Chondrocyte (in vitro differentiated cells): ENCODE data around the gene MTARC2. TPM values are rescaled to one million over a fixed set of nuclear protein-coding genes. Genes with fewer than 3 reads are reported as not detected.
A peak's percentile ranks its signal among the peaks of the same experiment; 100 is the strongest.

Source experiments
- DNase-seq: peaks from one replicate; pipeline ENCODE4 v3.0.0; 2021; ENCODE audit warnings: mixed read lengths, low spot score
- H3K27ac Mint-ChIP-seq: one replicate; pipeline ENCODE4 v1.8.0; 2021; ENCODE audit warnings: mild to moderate bottlenecking, moderate library complexity, mixed read lengths; ENCODE audit not compliant: unreplicated experiment
- H3K27me3 Mint-ChIP-seq: 2 replicates; pipeline ENCODE4 v1.8.0; 2021; ENCODE audit warnings: low read depth, mixed read lengths
- H3K36me3 Mint-ChIP-seq: 2 replicates; pipeline ENCODE4 v1.8.0; 2021; ENCODE audit warnings: low read depth, mixed read lengths
- H3K4me1 Mint-ChIP-seq: 2 replicates; pipeline ENCODE4 v1.8.0; 2021; ENCODE audit warnings: low read depth, mild to moderate bottlenecking, mixed read lengths
- H3K4me3 Mint-ChIP-seq: one replicate; pipeline ENCODE4 v1.8.0; 2021; ENCODE audit warnings: mild to moderate bottlenecking, moderate library complexity, mixed read lengths; ENCODE audit not compliant: unreplicated experiment
- H3K9me3 Mint-ChIP-seq: 2 replicates; pipeline ENCODE4 v1.8.0; 2021; ENCODE audit warnings: low read depth, mixed read lengths
- CTCF ChIP-seq: fragments of 200-600 bp; sonication (generic); IDR thresholded peaks from 2 replicates; pipeline ENCODE4 v1.5.0; 2021; ENCODE audit warnings: antibody characterized with exemption, mild to moderate bottlenecking, moderate library complexity
- total RNA-seq: library from RNA; stranded (reverse); gene quantifications from 3 replicates; pipeline ENCODE4 v1.2.1, GENCODE V29; 2021

The MTARC2 gene
- total RNA-seq, 1 donor from 2014 or later: 19.5 TPM

GRCh38 chr1:220826729-220827128, 78.6 kb downstream of the MTARC2 start:
- DNase-seq: no peak
- peaks cover 14% of the 10 kb centered on the region for H3K4me1 Mint-ChIP-seq

GRCh38 chr1:220827445-220828178, 79.5 kb downstream of the MTARC2 start:
- Mint-ChIP-seq H3K27ac (no peak overlapping the region), H3K4me1 (peaks cover 14% of the 10 kb centered on the region)
- TF ChIP-seq CTCF: no peak

More at GRCh38 chr1:220826729-220827128, 78.6 kb downstream of the MTARC2 start:
- Mint-ChIP-seq H3K9me3 (peaks cover 7% of the 10 kb centered on the region), H3K4me3 (no peak overlapping the region), H3K36me3 (no peaks in the 10 kb centered on the region), H3K27ac (no peak overlapping the region), H3K27me3 (peaks cover 2% of the 10 kb centered on the region)
- no peak for TF ChIP-seq CTCF

GRCh38 chr1:220828179-220828490, 80.0 kb downstream of the MTARC2 start:
- H3K4me1 Mint-ChIP-seq: peaks cover 14% of the 10 kb centered on the region
- no peak overlapping the region for H3K4me3 Mint-ChIP-seq
- TF ChIP-seq CTCF: no peak
- no peak for DNase-seq
- no peaks in the 10 kb centered on the region for H3K36me3 Mint-ChIP-seq
- H3K9me3 Mint-ChIP-seq: peaks cover 10% of the 10 kb centered on the region
- H3K27ac Mint-ChIP-seq: no peak overlapping the region
- H3K27me3 Mint-ChIP-seq: peaks cover 2% of the 10 kb centered on the region

More at GRCh38 chr1:220827445-220828178, 79.5 kb downstream of the MTARC2 start:
- Mint-ChIP-seq H3K27me3 (peaks cover 2% of the 10 kb centered on the region), H3K4me3 (no peak overlapping the region), H3K9me3 (peaks cover 10% of the 10 kb centered on the region), H3K36me3 (no peaks in the 10 kb centered on the region)
- DNase-seq: no peak

GRCh38 chr1:220828950-220829586, 80.9 kb downstream of the MTARC2 start:
- peak overlapping the region; percentile 34 for H3K27ac Mint-ChIP-seq
- DNase-seq: no peak
- peaks cover 11% of the 10 kb centered on the region for H3K4me1 Mint-ChIP-seq
- H3K4me3 Mint-ChIP-seq: no peak overlapping the region
- H3K27me3 Mint-ChIP-seq: no peaks in the 10 kb centered on the region
- peaks cover 10% of the 10 kb centered on the region for H3K9me3 Mint-ChIP-seq
- no peak for TF ChIP-seq CTCF
- H3K36me3 Mint-ChIP-seq: no peaks in the 10 kb centered on the region

- Mint-ChIP-seq H3K4me3 (no peak overlapping the region), H3K27ac (no peak overlapping the region), H3K36me3 (no peaks in the 10 kb centered on the region), H3K27me3 (peaks cover 14% of the 10 kb centered on the region), H3K4me1 (peaks cover 5% of the 10 kb centered on the region), H3K9me3 (peaks cover 10% of the 10 kb centered on the region)
- DNase-seq: no peak
- TF ChIP-seq CTCF: no peak
Observed at GRCh38 chr1:220833436-220833835, 85.3 kb downstream of the MTARC2 start.

Other genes with a start within 250 kb of the MTARC2 start
- 3.0 to 4.1 TPM (median 3.8 TPM) in 3 replicates for gene MARK1, start 220.2 kb upstream of the MTARC2 start, total RNA-seq
- gene C1orf115, start 58.0 kb upstream of the MTARC2 start, total RNA-seq: 2.0 to 3.5 TPM (median 3.4 TPM) in 3 replicates
- 2.5 to 5.4 TPM (median 2.8 TPM) in 3 replicates for gene MTARC1, start 38.6 kb downstream of the MTARC2 start, total RNA-seq
- gene HLX, start 131.1 kb downstream of the MTARC2 start, total RNA-seq: 0.33 to 0.82 TPM (median 0.62 TPM) in 3 replicates